H1 (cell line): Measurements from ENCODE around the gene CDC42BPB. TPM values are rescaled to one million over a fixed set of nuclear protein-coding genes. Genes with fewer than 3 reads are reported as not detected.

Experiments used
- CTCF ChIA-PET: fragments of 300-600 bp; sonication (Branson Sonifier 250); formaldehyde crosslinking; loops from one replicate; lab custom pipeline; 2021; ENCODE audit not compliant: partially characterized antibody; lab: Charles Lee
- POLR2A ChIA-PET: fragments of 300-600 bp; sonication (Branson Sonifier 250); formaldehyde crosslinking; loops from one replicate; lab custom pipeline; 2021; ENCODE audit warnings: inconsistent platforms; ENCODE audit not compliant: partially characterized antibody; lab: Charles Lee
- DNase-seq, 2 experiments: peaks; one replicate each; pipeline versions ENCODE4 v3.0.0 to v3.0.0-alpha.2; 2010 to 2022; ENCODE audit warnings: low spot score in 2 of 2, low read depth in 1 of 2, mixed read lengths in 1 of 2
- FAIRE-seq: peaks from 2 replicates; lab custom pipeline; 2011; peaks lifted over from hg19 to GRCh38; lab: Jason Lieb, UNC
- H2AFZ ChIP-seq: 2 replicates; pipeline ENCODE4 v1.8.1; 2012; ENCODE audit warnings: low read length, inconsistent platforms
- H2AK5ac ChIP-seq: 2 replicates; pipeline ENCODE4 v1.6.1; 2013; ENCODE audit warnings: low read depth, low read length
- H2BK120ac ChIP-seq: replicated peaks from 2 replicates; pipeline ENCODE3; 2013; ENCODE audit warnings: low read depth, low read length, inconsistent platforms
- H2BK12ac ChIP-seq: 2 replicates; pipeline ENCODE4 v1.6.1; 2013; ENCODE audit warnings: low read depth, low read length
- H2BK15ac ChIP-seq: 2 replicates; pipeline ENCODE4 v1.6.1; 2013; ENCODE audit warnings: low read length
- H2BK20ac ChIP-seq: 2 replicates; pipeline ENCODE4 v1.6.1; 2013; ENCODE audit warnings: low read length
- H2BK5ac ChIP-seq: 2 replicates; pipeline ENCODE4 v1.6.1; 2013; ENCODE audit warnings: low read depth, low read length
- H3K14ac ChIP-seq: 2 replicates; pipeline ENCODE4 v1.6.1; 2013; ENCODE audit warnings: inconsistent platforms; ENCODE audit not compliant: insufficient read length
- H3K18ac ChIP-seq: 2 replicates; pipeline ENCODE4 v1.6.1; 2013; ENCODE audit warnings: low read length; ENCODE audit errors: extremely low read depth
- H3K23ac ChIP-seq: 2 replicates; pipeline ENCODE4 v1.6.1; 2013; ENCODE audit warnings: inconsistent platforms; ENCODE audit not compliant: insufficient read length
- H3K23me2 ChIP-seq: 2 replicates; pipeline ENCODE4 v1.6.1; 2013; ENCODE audit warnings: low read depth, low read length
- H3K27ac ChIP-seq: 2 replicates; pipeline ENCODE4 v1.6.1; 2011; ENCODE audit warnings: low read depth, low read length, inconsistent platforms
- H3K27me3 ChIP-seq, 4 experiments: replicated peaks in 1 of 4; 1 replicate in 1 of 4; 2 replicates in 3 of 4; pipeline versions ENCODE4 v1.6.1 to v1.8.1; 2011 to 2013; ENCODE audit warnings: low read length in 3 of 4, mild to moderate bottlenecking in 3 of 4, inconsistent platforms in 2 of 4, mixed read lengths in 2 of 4, moderate library complexity in 1 of 4; ENCODE audit not compliant: control insufficient read depth in 3 of 4, insufficient read depth in 3 of 4; ENCODE audit errors: extremely low read depth in 1 of 4
- H3K36me3 ChIP-seq, 4 experiments: 2 replicates each; pipeline versions ENCODE4 v1.6.1 to v1.8.1; 2011 to 2013; ENCODE audit warnings: mild to moderate bottlenecking in 4 of 4, low read length in 3 of 4, moderate library complexity in 2 of 4, control low read depth in 1 of 4, inconsistent platforms in 1 of 4; ENCODE audit not compliant: insufficient read depth in 4 of 4, control insufficient read depth in 2 of 4
- H3K4ac ChIP-seq: replicated peaks from 2 replicates; pipeline ENCODE3; 2013; ENCODE audit warnings: low read length, low read depth, mixed read lengths, inconsistent platforms; ENCODE audit not compliant: insufficient read length
- H3K4me1 ChIP-seq, 4 experiments: replicated peaks in 1 of 4; 1 replicate in 1 of 4; 2 replicates in 3 of 4; pipeline versions ENCODE4 v1.6.1 to v1.8.1; 2011 to 2013; ENCODE audit warnings: low read length in 3 of 4, inconsistent platforms in 2 of 4, mixed read lengths in 1 of 4; ENCODE audit not compliant: insufficient read depth in 4 of 4, control insufficient read depth in 3 of 4
- H3K4me2 ChIP-seq, 2 experiments: 2 replicates each; pipeline versions ENCODE4 v1.6.1 to v1.8.1; 2011 to 2013; ENCODE audit warnings: low read depth in 2 of 2, low read length in 2 of 2, control low read depth in 1 of 2, inconsistent platforms in 1 of 2, mild to moderate bottlenecking in 1 of 2; ENCODE audit not compliant: insufficient read depth in 1 of 2
- H3K4me3 ChIP-seq, 4 experiments: fragments of 200-600, 300-600 bp in 1 of 4; sonication (generic), shearing (Covaris generic), sonication (Bioruptor Twin) in 1 of 4; 2 replicates each; pipeline versions ENCODE4 v1.5.1 to v1.8.1; 2011 to 2016; ENCODE audit warnings: low read length in 4 of 4, low read depth in 3 of 4, control low read depth in 2 of 4, inconsistent platforms in 2 of 4, mild to moderate bottlenecking in 2 of 4, mixed read lengths in 1 of 4, moderate library complexity in 1 of 4; ENCODE audit not compliant: insufficient read depth in 2 of 4; ENCODE audit errors: extremely low read depth in 1 of 4
- H3K56ac ChIP-seq: replicated peaks from 2 replicates; pipeline ENCODE3; 2013; ENCODE audit warnings: low read depth, mild to moderate bottlenecking, mixed read lengths, low read length, inconsistent platforms; ENCODE audit not compliant: insufficient read length
- H3K79me1 ChIP-seq: 2 replicates; pipeline ENCODE4 v1.6.1; 2013; ENCODE audit warnings: low read depth, low read length, control low read depth
- H3K79me2 ChIP-seq, 2 experiments: 2 replicates each; pipeline versions ENCODE4 v1.6.1 to v1.8.1; 2012 to 2013; ENCODE audit warnings: low read length in 2 of 2, mild to moderate bottlenecking in 2 of 2, inconsistent platforms in 1 of 2; ENCODE audit not compliant: insufficient read depth in 2 of 2, control insufficient read depth in 1 of 2
- H3K9ac ChIP-seq, 4 experiments: replicated peaks in 1 of 4; 1 replicate in 1 of 4; 2 replicates in 3 of 4; pipeline versions ENCODE4 v1.6.1 to v1.8.1; 2011 to 2013; ENCODE audit warnings: low read depth in 3 of 4, low read length in 3 of 4, control low read depth in 2 of 4, mild to moderate bottlenecking in 2 of 4, moderate library complexity in 2 of 4, inconsistent platforms in 1 of 4; ENCODE audit errors: extremely low read depth in 1 of 4
- H3K9me3 ChIP-seq, 2 experiments: 2 replicates each; pipeline versions ENCODE4 v1.6.1 to v1.8.1; 2012 to 2013; ENCODE audit warnings: mild to moderate bottlenecking in 2 of 2, moderate library complexity in 2 of 2, control low read depth in 1 of 2, inconsistent platforms in 1 of 2, low read depth in 1 of 2, low read length in 1 of 2, mixed read lengths in 1 of 2; ENCODE audit not compliant: insufficient read depth in 2 of 2
- H4K20me1 ChIP-seq, 2 experiments: replicated peaks in 1 of 2; 2 replicates each; pipeline versions ENCODE3 to v1.8.1; 2011 to 2013; ENCODE audit warnings: inconsistent platforms in 2 of 2, low read length in 2 of 2, mild to moderate bottlenecking in 1 of 2; ENCODE audit not compliant: insufficient read depth in 2 of 2, control insufficient read depth in 1 of 2
- H4K5ac ChIP-seq: 2 replicates; pipeline ENCODE4 v1.6.1; 2013; ENCODE audit warnings: low read length, low read depth, mixed read lengths, inconsistent platforms; ENCODE audit not compliant: insufficient read length
- H4K8ac ChIP-seq: 2 replicates; pipeline ENCODE4 v1.8.0; 2013; ENCODE audit warnings: mild to moderate bottlenecking, moderate library complexity, low read length, inconsistent platforms; ENCODE audit not compliant: insufficient read depth; ENCODE audit errors: extremely low read depth
- H4K91ac ChIP-seq: replicated peaks from 2 replicates; pipeline ENCODE3; 2013; ENCODE audit warnings: low read length, mixed read lengths, inconsistent platforms; ENCODE audit not compliant: insufficient read length
- BACH1 ChIP-seq: IDR thresholded peaks from 2 replicates; pipeline ENCODE4 v1.6.1; 2012; ENCODE audit warnings: low read length, improper control_type of control experiment
- BRCA1 ChIP-seq: IDR thresholded peaks from 2 replicates; pipeline ENCODE4 v1.6.1; 2012; ENCODE audit warnings: low read depth, low read length, improper control_type of control experiment
- CEBPB ChIP-seq: IDR thresholded peaks from 2 replicates; pipeline ENCODE4 v1.6.1; 2012; ENCODE audit warnings: low read depth, low read length
- EGR1 ChIP-seq: IDR thresholded peaks from 2 replicates; pipeline ENCODE4 v1.6.1; 2011; ENCODE audit warnings: low read depth, low read length, borderline replicate concordance
- FOSL1 ChIP-seq: IDR thresholded peaks from 2 replicates; pipeline ENCODE4 v1.6.1; 2011; ENCODE audit warnings: mild to moderate bottlenecking, low read depth, low read length, moderate library complexity; ENCODE audit not compliant: insufficient read depth
- HDAC2 ChIP-seq, 2 experiments: fragments of 300-600 bp in 1 of 2; sonication (generic) in 1 of 2; IDR thresholded peaks; 2 replicates each; pipeline ENCODE4 v1.6.1; 2011 to 2012; ENCODE audit warnings: low read depth in 2 of 2, low read length in 2 of 2, mild to moderate bottlenecking in 2 of 2, moderate library complexity in 2 of 2, borderline replicate concordance in 1 of 2, inconsistent platforms in 1 of 2
- POLR2A ChIP-seq, 2 experiments: IDR thresholded peaks; 1 replicate in 1 of 2; 2 replicates in 1 of 2; pipeline ENCODE4 v1.6.1; 2011; ENCODE audit warnings: low read depth in 2 of 2, low read length in 2 of 2, mild to moderate bottlenecking in 2 of 2; ENCODE audit errors: control extremely low read depth in 1 of 2
- RXRA ChIP-seq: IDR thresholded peaks from 2 replicates; pipeline ENCODE4 v1.6.1; 2011; ENCODE audit warnings: low read depth, mild to moderate bottlenecking, low read length, moderate library complexity; ENCODE audit not compliant: insufficient read depth
- WGBS, 2 experiments: shearing (Covaris generic) in 1 of 2; methylation state at CpG; one replicate each; pipeline versions ENCODE4 v1.1.6 to v1.1.7; 2013 to 2015; ENCODE audit warnings: low lambda C conversion rate in 2 of 2, mixed read lengths in 2 of 2, inconsistent platforms in 1 of 2, low coverage in 1 of 2, missing lambda C conversion rate in 1 of 2; ENCODE audit not compliant: insufficient replicate concordance in 2 of 2, insufficient coverage in 1 of 2, insufficient read length in 1 of 2; ENCODE audit errors: extremely low coverage in 1 of 2, missing lambda C conversion rate in 1 of 2; 5-methylcytosine and 5-hydroxymethylcytosine counted together
- polyA plus RNA-seq, 7 experiments: library from polyadenylated mRNA; depleted of rRNA in 3 of 7; stranded (reverse) in 5 of 7; unstranded in 2 of 7; fragments of >200 nt in 5 of 7; fragments of 200-250 nt in 2 of 7; gene quantifications; 1 replicate in 5 of 7; 2 replicates in 1 of 7; 4 replicates in 1 of 7; pipeline versions ENCODE4 v1.2.1 to v1.2.3, GENCODE V29; 2011 to 2013; ENCODE audit warnings: missing spikeins in 2 of 7, mixed read lengths in 2 of 7
- total RNA-seq: library from RNA; stranded (reverse); fragmentation: NEBNext Ultra II Directional; extraction: Animal tissue kit (Norgen Biotek cat#: 25700); gene quantifications from 2 replicates; pipeline ENCODE4 v1.2.1, GENCODE V29; 2021

CDC42BPB gene
- total and polyA plus RNA-seq, 2 of the 8 experiments (the other 6 are each of a cell fraction or from before 2014, with no cell fraction given), result 51.2 to 88.2 TPM

DNA sequence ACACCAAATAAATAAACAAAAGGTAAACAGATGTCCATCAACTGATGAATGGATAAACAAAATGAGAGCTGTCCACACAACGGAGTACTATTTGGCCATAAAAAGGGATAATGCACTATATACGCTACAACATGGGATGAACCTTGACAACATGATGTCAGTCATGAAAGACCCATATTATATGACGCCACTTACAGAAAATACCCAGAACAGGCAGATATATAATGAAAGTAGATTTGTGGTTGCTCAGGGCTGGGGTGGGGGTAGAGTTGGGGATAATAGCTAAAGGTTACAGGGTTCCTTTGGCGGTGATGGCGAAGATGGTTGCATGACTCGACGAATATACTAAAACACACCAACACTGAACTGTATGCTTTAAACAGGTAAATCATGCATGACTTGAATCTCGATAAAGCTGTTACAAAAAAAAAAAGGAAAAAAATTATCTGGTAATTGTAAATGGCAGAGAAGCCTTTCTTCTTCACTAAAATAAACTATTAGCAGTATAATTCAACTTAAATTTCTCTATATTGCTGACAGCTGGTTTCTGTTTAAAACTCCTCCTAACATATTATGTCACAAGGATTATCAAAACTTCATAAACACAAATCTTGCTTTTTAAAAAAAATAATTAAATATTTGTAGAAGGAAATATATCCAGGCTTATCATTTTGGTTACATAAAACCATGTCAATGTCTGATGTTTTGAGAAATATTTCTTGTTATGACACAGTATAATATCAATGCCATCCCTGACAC lies 13.9 kb downstream of the CDC42BPB start:
- FAIRE-seq, result no peak
- H3K36me3 ChIP-seq, result peaks cover 0 to 3% (median 0%) of the 10 kb centered on the region in 4 experiments; a peak in 1 of 8 replicates
- TF ChIP-seq POLR2A (IDR thresholded peaks at IDR 0.05; ENCODE audit: control extremely low read depth in 1 of 2, low read depth in 2 of 2, low read length in 2 of 2) (no peak), RXRA (no peak), CEBPB (no peak), FOSL1 (no peak), HDAC2 (IDR thresholded peaks at IDR 0.05; ENCODE audit: borderline replicate concordance in 1 of 2, low read depth in 2 of 2, low read length in 2 of 2) (no peak), EGR1 (no peak), BACH1 (no peak), BRCA1 (no peak)
- TF ChIP-seq, all 59 proteins: peak for 0
- no peak overlapping the region for H3K56ac ChIP-seq
- no peak overlapping the region for H3K18ac ChIP-seq
- H2AFZ ChIP-seq, result no peak overlapping the region
- H3K27me3 ChIP-seq, result no peaks in the 10 kb centered on the region
- H3K79me2 ChIP-seq, result peaks cover 2 to 78% of the 10 kb centered on the region in 2 experiments
- H3K4me3 ChIP-seq, result no peak overlapping the region
- CTCF ChIA-PET, result interaction anchor here (0.7 to 1.5 kb wide), 2 partner anchors 12 to 466 kb away, joined by 3 to 5 read pairs; no protein-coding TSS in a partner anchor
- no peak for DNase-seq
- no peak overlapping the region for H3K27ac ChIP-seq
- H2BK15ac ChIP-seq, result no peak overlapping the region
- H2AK5ac ChIP-seq, result no peak overlapping the region
- H4K8ac ChIP-seq, result no peak overlapping the region
- WGBS, 2 experiments, result 96% methylated on average over 8 of the region's 8 CpGs; no CpG with 5 or more reads in 1 of the 2 experiments
- H3K23ac ChIP-seq, result no peak overlapping the region
- no peak overlapping the region for H2BK12ac ChIP-seq
- H2BK120ac ChIP-seq, result no peak overlapping the region
- no peak overlapping the region for H4K91ac ChIP-seq
- no peak overlapping the region for H2BK20ac ChIP-seq
- H3K4ac ChIP-seq, result no peak overlapping the region
- H3K79me1 ChIP-seq, result peaks cover 8% of the 10 kb centered on the region; the same call in 1 of the 2 replicates
- no peaks in the 10 kb centered on the region for H3K23me2 ChIP-seq
- peaks cover 0 to 4% (median 1%) of the 10 kb centered on the region in 4 experiments; a peak in 1 of 7 replicates for H3K4me1 ChIP-seq
- H2BK5ac ChIP-seq, result no peak overlapping the region
- H4K5ac ChIP-seq, result no peak overlapping the region
- no peak overlapping the region for H3K14ac ChIP-seq
- no peak overlapping the region for H3K4me2 ChIP-seq
- no peaks in the 10 kb centered on the region for H3K9me3 ChIP-seq
- peaks cover 2 to 16% of the 10 kb centered on the region in 2 experiments for H4K20me1 ChIP-seq
- H3K9ac ChIP-seq, result no peak overlapping the region
- POLR2A ChIA-PET, result interaction anchor here (0.6 kb wide), 1 partner anchor 26 kb away, joined by 3 read pairs; no protein-coding TSS in a partner anchor
